ENCODE data around the gene SEC24D.
A peak's percentile ranks its signal among the peaks of the same experiment; 100 is the strongest.

Gene SEC24D

DNA sequence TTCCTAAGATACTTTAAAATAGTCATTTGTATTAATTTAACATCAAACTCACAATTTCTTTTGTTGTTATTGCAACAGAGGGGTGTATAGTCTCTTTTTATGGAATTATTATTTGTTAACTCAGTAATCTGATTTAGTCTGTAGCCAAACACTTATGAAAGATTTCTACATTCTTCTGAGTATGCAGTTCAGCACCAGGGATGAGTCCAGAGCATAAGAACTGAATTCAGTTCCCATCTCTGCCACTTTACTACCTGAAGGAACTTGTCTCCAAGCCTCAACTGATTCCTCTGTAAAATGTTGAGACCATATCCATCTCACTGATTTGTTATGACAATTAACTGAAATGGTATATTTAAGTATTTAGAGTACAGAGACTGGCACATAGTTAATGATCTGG, 105.2 kb downstream of the SEC24D start:
- Mint-ChIP-seq H3K27me3 (no peaks in the 10 kb centered on the region), H3K4me3 (no peak overlapping the region), H3K27ac (ENCODE audit: low read depth) (no peak overlapping the region), H3K9me3 (no peaks in the 10 kb centered on the region), H3K4me1 (no peaks in the 10 kb centered on the region), H3K36me3 (ENCODE audit: insufficient read depth) (peaks cover 34% of the 10 kb centered on the region)
- DNase-seq (ENCODE audit: low spot score in 2 of 2) = no peak
- no peak for ATAC-seq (replicated peaks; ENCODE audit: extremely low read depth, poor library complexity, severe bottlenecking)

DNA sequence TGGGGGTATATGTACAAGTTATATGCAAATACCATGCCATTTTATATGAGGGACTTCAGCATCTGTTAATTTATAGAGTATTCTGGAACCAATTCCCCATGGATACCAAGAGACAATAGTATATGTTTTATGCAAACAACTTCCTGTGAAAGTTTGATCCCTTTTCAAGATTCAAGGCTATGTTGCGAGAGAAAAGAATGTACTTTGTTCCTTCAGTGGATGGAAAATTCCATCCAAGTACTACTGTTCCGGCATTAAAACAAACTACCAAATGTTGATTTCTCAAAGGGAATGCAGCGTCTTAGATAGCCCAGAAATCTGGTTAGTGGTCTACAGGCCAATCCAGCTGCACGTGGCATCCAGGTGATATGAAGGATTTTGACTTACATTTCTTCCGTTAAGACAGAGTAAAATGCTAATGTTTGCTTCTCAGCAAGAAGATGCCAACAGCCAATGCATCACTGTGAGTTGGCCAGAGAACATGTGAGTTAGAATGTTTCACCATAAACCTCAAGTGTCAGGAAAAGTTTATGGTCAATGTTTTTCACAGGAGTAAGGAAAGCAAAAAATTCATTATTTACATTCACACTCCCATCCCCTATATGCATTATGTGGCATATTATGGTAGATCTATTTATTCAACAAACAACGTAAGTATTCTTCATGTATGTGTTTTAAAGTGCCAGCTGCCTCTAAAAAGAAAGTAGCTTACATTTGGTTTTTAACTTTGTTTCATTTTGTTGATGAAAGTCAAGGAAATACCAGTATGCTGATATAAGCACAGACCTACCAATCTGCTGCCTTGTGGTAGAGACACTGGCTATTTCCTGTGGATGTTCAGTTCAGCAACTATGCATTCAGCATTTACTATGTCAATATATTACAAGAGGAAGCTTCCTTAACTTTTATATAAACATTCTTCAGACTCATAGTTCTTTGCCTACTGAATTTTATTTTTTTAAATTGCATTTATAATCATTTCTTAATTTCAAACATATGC, 106.3 kb downstream of the SEC24D start:
- no peaks in the 10 kb centered on the region for H3K4me1 Mint-ChIP-seq
- no peak overlapping the region for H3K27ac Mint-ChIP-seq (ENCODE audit: low read depth)
- no peaks in the 10 kb centered on the region for H3K27me3 Mint-ChIP-seq
- H3K9me3 Mint-ChIP-seq = no peaks in the 10 kb centered on the region
- H3K4me3 Mint-ChIP-seq = no peak overlapping the region
- peaks cover 34% of the 10 kb centered on the region for H3K36me3 Mint-ChIP-seq (ENCODE audit: insufficient read depth)
- ATAC-seq (replicated peaks; ENCODE audit: extremely low read depth, poor library complexity, severe bottlenecking) (peak; percentile 28), DNase-seq (ENCODE audit: low spot score in 2 of 2) (no peak)

- no peak overlapping the region for H3K4me3 Mint-ChIP-seq
- H3K27ac Mint-ChIP-seq (ENCODE audit: low read depth) = no peak overlapping the region
- H3K9me3 Mint-ChIP-seq = no peaks in the 10 kb centered on the region
- peaks cover 31% of the 10 kb centered on the region for H3K36me3 Mint-ChIP-seq (ENCODE audit: insufficient read depth)
- no peaks in the 10 kb centered on the region for H3K27me3 Mint-ChIP-seq
- ATAC-seq (replicated peaks; ENCODE audit: extremely low read depth, poor library complexity, severe bottlenecking) (no peak), DNase-seq (ENCODE audit: low spot score in 2 of 2) (no peak)
- no peaks in the 10 kb centered on the region for H3K4me1 Mint-ChIP-seq
Observed at GRCh38 chr4:118727360-118727759, 108.6 kb downstream of the SEC24D start.

- H3K4me1 Mint-ChIP-seq = no peaks in the 10 kb centered on the region
Observed at GRCh38 chr4:118723369-118723768, 112.6 kb downstream of the SEC24D start.

DNA sequence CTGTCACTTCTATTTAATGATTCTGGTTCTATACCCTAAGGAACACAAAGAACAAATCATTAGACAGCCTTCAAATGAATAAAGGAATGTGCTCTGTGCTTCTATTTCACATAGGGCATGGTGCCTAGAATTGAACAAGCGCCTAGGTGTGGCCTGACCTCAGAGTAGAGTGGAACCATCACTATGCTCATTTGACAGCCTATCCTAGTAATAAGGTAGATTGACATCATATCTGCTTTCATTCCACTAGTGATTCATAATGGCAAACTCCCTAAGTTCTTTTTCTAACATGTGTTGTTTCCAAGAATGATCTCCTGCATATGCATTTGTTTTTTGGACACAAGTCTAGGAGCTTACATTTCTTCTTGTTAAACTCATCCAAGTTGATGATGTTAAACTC, 114.2 kb downstream of the SEC24D start:
- no peaks in the 10 kb centered on the region for H3K27me3 Mint-ChIP-seq
- H3K9me3 Mint-ChIP-seq = no peaks in the 10 kb centered on the region
- H3K4me3 Mint-ChIP-seq = no peak overlapping the region
- DNase-seq (ENCODE audit: low spot score in 2 of 2) = no peak
- ATAC-seq (replicated peaks; ENCODE audit: extremely low read depth, poor library complexity, severe bottlenecking) = no peak
- H3K36me3 Mint-ChIP-seq (ENCODE audit: insufficient read depth) = peaks cover 7% of the 10 kb centered on the region
- H3K27ac Mint-ChIP-seq (ENCODE audit: low read depth) = no peak overlapping the region
- no peaks in the 10 kb centered on the region for H3K4me1 Mint-ChIP-seq

More at GRCh38 chr4:118723369-118723768, 112.6 kb downstream of the SEC24D start:
- Mint-ChIP-seq H3K36me3 (ENCODE audit: insufficient read depth) (peaks cover 13% of the 10 kb centered on the region), H3K27me3 (no peaks in the 10 kb centered on the region), H3K9me3 (no peaks in the 10 kb centered on the region), H3K4me3 (no peak overlapping the region), H3K27ac (ENCODE audit: low read depth) (no peak overlapping the region)
- no peak for ATAC-seq (replicated peaks; ENCODE audit: extremely low read depth, poor library complexity, severe bottlenecking)
- no peak for DNase-seq (ENCODE audit: low spot score in 2 of 2)

- H3K9me3 Mint-ChIP-seq = no peaks in the 10 kb centered on the region
- H3K27me3 Mint-ChIP-seq = no peaks in the 10 kb centered on the region
- ATAC-seq (replicated peaks; ENCODE audit: extremely low read depth, poor library complexity, severe bottlenecking) = no peak
- no peak overlapping the region for H3K4me3 Mint-ChIP-seq
- H3K27ac Mint-ChIP-seq (ENCODE audit: low read depth) = no peak overlapping the region
- H3K36me3 Mint-ChIP-seq (ENCODE audit: insufficient read depth) = peaks cover 4% of the 10 kb centered on the region
- no peak for DNase-seq (ENCODE audit: low spot score in 2 of 2)
- H3K4me1 Mint-ChIP-seq = no peaks in the 10 kb centered on the region
Observed at GRCh38 chr4:118718511-118719170, 117.3 kb downstream of the SEC24D start.

- Mint-ChIP-seq H3K36me3 (ENCODE audit: insufficient read depth) (peaks cover 17% of the 10 kb centered on the region), H3K27me3 (no peaks in the 10 kb centered on the region), H3K9me3 (no peaks in the 10 kb centered on the region), H3K4me3 (no peak overlapping the region), H3K27ac (ENCODE audit: low read depth) (no peak overlapping the region), H3K4me1 (no peaks in the 10 kb centered on the region)
- no peak for DNase-seq (ENCODE audit: low spot score in 2 of 2)
- no peak for ATAC-seq (replicated peaks; ENCODE audit: extremely low read depth, poor library complexity, severe bottlenecking)
Observed at GRCh38 chr4:118716304-118716703, 119.6 kb downstream of the SEC24D start.

- no peaks in the 10 kb centered on the region for H3K4me1 Mint-ChIP-seq
- no peak overlapping the region for H3K27ac Mint-ChIP-seq (ENCODE audit: low read depth)
- DNase-seq (ENCODE audit: low spot score in 2 of 2) = no peak
- peaks cover 30% of the 10 kb centered on the region for H3K36me3 Mint-ChIP-seq (ENCODE audit: insufficient read depth)
- H3K27me3 Mint-ChIP-seq = no peaks in the 10 kb centered on the region
- ATAC-seq (replicated peaks; ENCODE audit: extremely low read depth, poor library complexity, severe bottlenecking) = no peak
- H3K4me3 Mint-ChIP-seq = no peak overlapping the region
- H3K9me3 Mint-ChIP-seq = no peaks in the 10 kb centered on the region
Observed at GRCh38 chr4:118714682-118715081, 121.2 kb downstream of the SEC24D start.

DNA sequence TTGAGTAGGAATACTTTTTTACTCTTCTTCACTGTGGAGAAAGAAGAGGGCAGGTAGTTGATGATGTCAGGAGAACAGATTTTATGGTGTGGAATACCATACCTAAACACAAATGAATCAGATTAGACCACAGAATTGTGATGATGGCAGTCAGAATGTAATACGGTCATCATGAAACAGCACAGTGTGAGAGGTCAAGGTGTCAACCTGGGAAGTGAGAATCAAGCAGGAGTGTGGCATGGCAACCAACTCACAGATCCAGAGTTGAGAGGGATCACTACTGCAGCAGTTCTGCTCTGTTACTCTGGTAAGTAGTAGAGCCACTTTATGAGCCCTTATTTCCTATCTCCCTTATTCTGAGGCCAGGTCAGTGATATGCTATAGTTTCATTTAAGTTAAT, 123.1 kb downstream of the SEC24D start:
- ATAC-seq (replicated peaks; ENCODE audit: extremely low read depth, poor library complexity, severe bottlenecking) = no peak
- Mint-ChIP-seq H3K27ac (ENCODE audit: low read depth) (peak overlapping the region; percentile 59), H3K36me3 (ENCODE audit: insufficient read depth) (peaks cover 35% of the 10 kb centered on the region), H3K4me1 (no peaks in the 10 kb centered on the region), H3K27me3 (no peaks in the 10 kb centered on the region), H3K9me3 (no peaks in the 10 kb centered on the region), H3K4me3 (no peak overlapping the region)
- DNase-seq (ENCODE audit: low spot score in 2 of 2) = no peak

DNA sequence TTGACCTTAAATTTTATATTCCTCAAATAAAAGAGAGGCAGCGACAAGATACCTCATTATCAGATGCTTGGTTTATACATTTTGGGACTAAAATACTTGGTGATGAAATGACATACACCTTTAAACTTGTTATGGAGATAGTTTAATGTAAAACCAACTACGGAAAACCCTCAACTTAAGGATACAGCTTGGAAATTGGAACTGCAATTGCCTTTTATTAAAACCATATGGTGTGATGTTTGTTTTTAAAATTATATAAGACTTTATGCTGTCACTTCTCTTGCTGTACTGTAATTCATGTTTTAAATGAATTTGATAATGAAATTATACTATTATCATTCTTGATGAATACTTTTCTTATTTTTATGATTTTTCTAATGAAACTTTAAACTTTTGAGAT, 124.9 kb downstream of the SEC24D start:
- no peaks in the 10 kb centered on the region for H3K27me3 Mint-ChIP-seq

DNA sequence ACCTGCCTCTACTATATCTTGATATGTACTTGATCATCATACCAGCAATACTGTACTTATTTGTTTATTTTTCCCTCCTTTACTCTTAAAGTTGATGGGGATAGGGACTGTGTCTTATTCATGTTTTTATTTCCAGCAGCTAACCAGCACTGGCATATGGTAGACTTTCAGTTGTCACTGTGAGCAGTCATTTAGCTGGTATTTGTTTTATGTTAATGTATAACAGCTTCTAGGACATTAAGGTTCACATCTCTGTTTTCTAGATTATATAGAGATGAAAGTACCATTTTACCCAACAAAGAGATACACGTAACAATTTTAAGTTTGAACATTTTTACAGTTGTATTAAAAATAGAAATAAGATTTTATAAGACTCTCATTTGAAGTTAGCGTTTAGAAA, 132.8 kb downstream of the SEC24D start:
- DNase-seq (ENCODE audit: low spot score in 2 of 2) (no peak), ATAC-seq (replicated peaks; ENCODE audit: extremely low read depth, poor library complexity, severe bottlenecking) (no peak)
- Mint-ChIP-seq H3K9me3 (no peaks in the 10 kb centered on the region), H3K27me3 (no peaks in the 10 kb centered on the region), H3K27ac (ENCODE audit: low read depth) (no peak overlapping the region), H3K4me1 (no peaks in the 10 kb centered on the region), H3K36me3 (ENCODE audit: insufficient read depth) (peaks cover 67% of the 10 kb centered on the region), H3K4me3 (no peak overlapping the region)

More for the DNA sequence above, 124.9 kb downstream of the SEC24D start:
- no peak overlapping the region for H3K4me3 Mint-ChIP-seq
- peak overlapping the region; percentile 57 for H3K27ac Mint-ChIP-seq (ENCODE audit: low read depth)
- peaks cover 51% of the 10 kb centered on the region for H3K36me3 Mint-ChIP-seq (ENCODE audit: insufficient read depth)
- ATAC-seq (replicated peaks; ENCODE audit: extremely low read depth, poor library complexity, severe bottlenecking) (no peak), DNase-seq (ENCODE audit: low spot score in 2 of 2) (no peak)
- H3K4me1 Mint-ChIP-seq = no peaks in the 10 kb centered on the region
- H3K9me3 Mint-ChIP-seq = no peaks in the 10 kb centered on the region

DNA sequence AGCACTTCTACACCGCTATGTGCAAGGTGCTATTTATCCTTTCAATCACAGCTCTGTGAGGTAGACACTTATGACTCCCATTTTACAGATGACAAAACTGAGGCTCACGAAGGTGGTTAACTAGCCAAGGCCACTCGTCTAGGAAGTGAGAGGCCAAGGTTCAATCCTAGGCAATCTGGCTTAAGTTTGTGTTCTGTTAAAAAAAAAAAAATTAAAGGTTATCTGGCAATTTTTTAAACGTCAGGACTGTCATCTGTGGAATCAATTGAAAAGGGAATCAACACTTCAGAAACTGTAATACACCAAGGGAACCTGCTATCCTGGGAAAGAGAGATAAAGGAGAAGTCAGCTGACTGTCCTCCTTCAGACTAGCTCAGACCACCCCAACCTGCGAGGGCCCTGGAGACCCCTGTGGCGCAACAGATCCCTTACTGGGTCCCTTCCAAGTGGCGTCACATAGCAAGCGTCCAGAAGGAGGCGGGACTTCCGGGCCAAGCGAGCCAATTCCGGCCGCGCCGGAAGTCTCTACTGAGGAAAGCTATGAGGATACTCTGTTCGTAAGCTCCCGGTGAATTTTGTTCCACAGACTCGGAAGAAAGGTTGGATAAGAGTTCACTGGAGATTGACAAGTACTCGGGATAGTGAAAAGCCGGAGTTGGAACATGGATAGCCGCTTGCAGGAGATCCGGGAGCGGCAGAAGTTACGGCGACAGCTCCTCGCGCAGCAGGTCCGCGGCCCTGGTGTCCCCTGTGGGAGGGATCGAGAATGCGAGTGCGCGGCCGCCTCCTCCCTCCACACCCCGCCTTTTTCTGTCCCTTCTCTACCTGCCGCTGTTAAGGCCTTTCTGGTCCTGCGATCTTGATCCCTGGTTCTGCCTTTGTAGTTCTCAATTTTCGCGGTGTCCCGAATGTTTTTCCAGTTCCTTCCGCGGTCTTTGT, 150.8 kb downstream of the SEC24D start, which contains the start of gene METTL14:
METTL14 (plus strand) TSS at position 520 of the 939 bp plus-strand sequence; CDS start at position 663, 143 bp downstream.
- DNase-seq (ENCODE audit: low spot score in 2 of 2) = peak; percentile 71 to 74
- peaks cover 18% of the 10 kb centered on the region for H3K4me1 Mint-ChIP-seq
- peak within 1 kb of the TSS; percentile 97 for H3K27ac Mint-ChIP-seq (ENCODE audit: low read depth)
- H3K9me3 Mint-ChIP-seq = no peaks in the 10 kb centered on the region
- peak; percentile 93 for ATAC-seq (replicated peaks; ENCODE audit: extremely low read depth, poor library complexity, severe bottlenecking)
- peak within 1 kb of the TSS; percentile 99 for H3K4me3 Mint-ChIP-seq
- no peaks in the 10 kb centered on the region for H3K27me3 Mint-ChIP-seq
- H3K36me3 Mint-ChIP-seq (ENCODE audit: insufficient read depth) = peaks cover 25% of the 10 kb centered on the region

All from central memory CD8-positive, alpha-beta T cell (primary cell).